ENCODE measurements around the gene PSMB10.

DNA sequence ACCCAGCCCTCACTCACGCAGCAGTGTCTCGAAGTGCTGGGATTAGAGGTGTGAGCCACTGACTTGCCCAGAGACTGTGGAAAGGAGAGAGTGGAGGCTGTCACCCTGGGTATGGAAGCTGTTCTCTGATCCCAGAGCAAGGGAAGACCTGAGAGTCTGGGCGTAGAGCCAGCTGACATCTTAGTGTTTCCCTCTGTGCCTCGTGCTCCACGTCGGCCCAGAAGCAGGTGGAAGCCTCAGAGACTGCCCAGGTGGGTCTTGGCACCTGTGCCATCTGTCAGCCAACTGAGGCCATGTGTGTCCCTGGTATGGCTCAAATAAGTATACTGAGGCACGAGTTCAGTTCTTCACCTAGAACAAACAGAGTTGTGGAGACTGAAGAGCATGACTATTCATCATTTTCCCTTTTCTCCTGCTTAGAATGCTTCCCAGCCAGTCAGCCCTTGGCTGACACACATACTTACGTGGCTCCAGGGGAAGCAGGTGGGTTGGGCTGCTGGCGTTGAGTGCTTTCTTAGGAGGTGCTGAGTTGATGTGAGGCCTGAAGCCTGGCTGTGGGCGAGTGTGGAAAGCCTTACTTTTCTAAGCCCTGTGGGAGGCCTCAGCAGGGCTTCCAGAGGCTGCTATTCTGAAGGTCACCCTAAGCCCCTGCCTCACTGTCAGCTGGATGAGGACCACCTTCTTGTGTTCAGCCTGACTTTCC, 13.1 kb downstream of the PSMB10 start:
- no peak for TF ChIP-seq CTCF (conservative IDR thresholded peaks at IDR 0.05; ENCODE audit: low read depth, low read length)
- no peak for TF ChIP-seq POLR2A (IDR thresholded peaks at IDR 0.05; ENCODE audit: low read depth, low read length)
- TF ChIP-seq BHLHE40 (IDR thresholded peaks at IDR 0.05; ENCODE audit: low read depth, low read length), result no peak
- no peak for TF ChIP-seq RCOR1 (IDR thresholded peaks at IDR 0.05; ENCODE audit: insufficient replicate concordance, low read length)
- TF ChIP-seq CEBPB (IDR thresholded peaks at IDR 0.05; ENCODE audit: low read depth, low read length), result no peak
- TF ChIP-seq SMC3 (IDR thresholded peaks at IDR 0.05; ENCODE audit: low read depth, low read length), result no peak
- TF ChIP-seq RFX5 (IDR thresholded peaks at IDR 0.05; ENCODE audit: low read depth, low read length), result no peak
- no peak for TF ChIP-seq ELK1 (IDR thresholded peaks at IDR 0.05; ENCODE audit: borderline replicate concordance, low read depth, low read length)
- TF ChIP-seq USF2 (IDR thresholded peaks at IDR 0.05; ENCODE audit: low read depth, low read length), result no peak
- no peak for TF ChIP-seq MAFK (IDR thresholded peaks at IDR 0.05; ENCODE audit: low read depth, low read length)
- TF ChIP-seq RAD21 (IDR thresholded peaks at IDR 0.05; ENCODE audit: low read length), result no peak

Data from IMR-90 (cell line).